Smooth muscle cell of the pulmonary artery (primary cell): ENCODE results near the gene TIGIT. TPM values are rescaled to one million over a fixed set of nuclear protein-coding genes. Genes with fewer than 3 reads are reported as not detected.

ENCODE experiments used
- total RNA-seq: library from RNA; depleted of rRNA; stranded (reverse); fragments of >200 nt; gene quantifications from 2 replicates; pipeline ENCODE4 v1.2.3, GENCODE V29; 2014

Gene TIGIT
- total RNA-seq: not detected in 2 replicates

DNA sequence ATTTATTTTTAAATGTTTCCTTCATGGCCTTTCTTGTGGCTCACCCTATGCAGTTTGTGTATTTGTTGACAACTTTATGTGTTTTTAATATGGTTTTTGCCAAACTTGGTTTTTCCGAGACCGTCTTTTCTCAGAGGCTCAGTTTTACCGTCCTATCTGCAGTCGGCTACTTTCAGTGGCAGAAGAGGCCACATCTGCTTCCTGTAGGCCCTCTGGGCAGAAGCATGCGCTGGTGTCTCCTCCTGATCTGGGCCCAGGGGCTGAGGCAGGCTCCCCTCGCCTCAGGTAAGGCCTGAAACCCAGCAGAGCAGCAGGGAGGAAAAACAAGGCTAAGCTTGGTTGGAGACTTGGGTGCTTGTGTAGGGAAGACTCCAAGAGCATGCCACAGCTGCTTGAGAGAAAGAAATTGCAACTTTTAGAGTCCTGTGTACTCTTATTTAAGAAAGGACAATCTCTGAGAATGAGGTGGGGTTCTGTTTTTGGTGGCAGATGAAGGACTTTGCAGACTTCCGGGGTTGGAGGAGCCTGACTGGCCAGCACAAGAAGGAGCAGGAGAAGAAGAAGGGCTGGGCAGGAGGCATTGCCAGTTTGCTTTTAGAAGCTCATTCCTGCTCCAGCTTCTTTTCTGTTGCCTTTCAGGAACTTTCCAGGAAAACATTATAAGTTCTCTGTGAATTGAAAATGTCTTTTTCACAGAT lies at the start of gene TIGIT:
TSS of gene TIGIT (plus strand) at position 191 of the 698 bp plus-strand sequence. CDS start at position 225, 34 bp downstream.

Other genes starting within 250 kb of the TIGIT start
- gene CCDC191, start 237.5 kb upstream of the TIGIT start, total RNA-seq: 2.0 and 2.4 TPM in 2 replicates
- gene QTRT2, start 237.3 kb upstream of the TIGIT start, total RNA-seq: 12.8 and 14.1 TPM in 2 replicates
- gene DRD3, start 115.0 kb upstream of the TIGIT start, total RNA-seq: not detected in 2 replicates
- not detected in 2 replicates for gene ZNF80, start 56.5 kb upstream of the TIGIT start, total RNA-seq